Lower leg skin (tissue), 4 donors: Measurements from ENCODE around the gene PXMP2. TPM values are rescaled to one million over a fixed set of nuclear protein-coding genes. Genes with fewer than 3 reads are reported as not detected.

ENCODE experiments used
- DNase-seq, 2 donors: peaks; one replicate each; pipeline ENCODE4 v3.0.0-alpha.2; 2019; ENCODE audit warnings: low spot score in 2 of 2
- H3K4me3 ChIP-seq: fragments of 200-600 bp; sonication (generic); 2 replicates; pipeline ENCODE4 v1.5.1; 2017; ENCODE audit warnings: mild to moderate bottlenecking, low read depth; ENCODE audit not compliant: poor library complexity, severe bottlenecking
- POLR2A ChIP-seq, 2 donors: fragments of 450-650 bp; IDR thresholded peaks; one replicate each; pipeline ENCODE4 v1.6.1; 2016 to 2017; ENCODE audit warnings: antibody characterized with exemption in 2 of 2, mild to moderate bottlenecking in 1 of 2, moderate library complexity in 1 of 2
- WGBS, 2 donors: methylation state at CpG; one replicate each; pipeline ENCODE4 v1.1.5; 2018; 5-methylcytosine and 5-hydroxymethylcytosine counted together
- intact Hi-C: fragments of 100-400 bp; cut with DNase I; formaldehyde crosslinking; loops from one replicate; pipeline ENCODE4 v1.15.0; 2023; ENCODE audit warnings: low total_unique reads
- total RNA-seq, 4 donors: library from RNA; depleted of rRNA; stranded (reverse); fragments of >200 nt; gene quantifications; one replicate each; pipeline ENCODE4 v1.1.0, GENCODE V29; 2016
- TF ChIP-seq, protein P1 (sequence below), 3 donors: fragments of 450-650 bp; IDR thresholded peaks; one replicate each; pipeline ENCODE4 v1.5.1; 2016; ENCODE audit warnings: antibody characterized with exemption in 3 of 3, mild to moderate bottlenecking in 3 of 3, moderate library complexity in 2 of 3

The PXMP2 gene
- total RNA-seq, 4 donors from 2014 or later, result 13.7 to 33.4 (median 19.1) TPM

GRCh38 chr12:132695431-132695830 lies 8.0 kb downstream of the PXMP2 start:
- intact Hi-C loops, result no loop called here
- no peak for DNase-seq
- 47 to 73% methylated on average over 12 of the region's 12 CpGs for WGBS, 2 donors
- no peak overlapping the region for H3K4me3 ChIP-seq
- TF ChIP-seq, protein P1, sequence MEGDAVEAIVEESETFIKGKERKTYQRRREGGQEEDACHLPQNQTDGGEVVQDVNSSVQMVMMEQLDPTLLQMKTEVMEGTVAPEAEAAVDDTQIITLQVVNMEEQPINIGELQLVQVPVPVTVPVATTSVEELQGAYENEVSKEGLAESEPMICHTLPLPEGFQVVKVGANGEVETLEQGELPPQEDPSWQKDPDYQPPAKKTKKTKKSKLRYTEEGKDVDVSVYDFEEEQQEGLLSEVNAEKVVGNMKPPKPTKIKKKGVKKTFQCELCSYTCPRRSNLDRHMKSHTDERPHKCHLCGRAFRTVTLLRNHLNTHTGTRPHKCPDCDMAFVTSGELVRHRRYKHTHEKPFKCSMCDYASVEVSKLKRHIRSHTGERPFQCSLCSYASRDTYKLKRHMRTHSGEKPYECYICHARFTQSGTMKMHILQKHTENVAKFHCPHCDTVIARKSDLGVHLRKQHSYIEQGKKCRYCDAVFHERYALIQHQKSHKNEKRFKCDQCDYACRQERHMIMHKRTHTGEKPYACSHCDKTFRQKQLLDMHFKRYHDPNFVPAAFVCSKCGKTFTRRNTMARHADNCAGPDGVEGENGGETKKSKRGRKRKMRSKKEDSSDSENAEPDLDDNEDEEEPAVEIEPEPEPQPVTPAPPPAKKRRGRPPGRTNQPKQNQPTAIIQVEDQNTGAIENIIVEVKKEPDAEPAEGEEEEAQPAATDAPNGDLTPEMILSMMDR (IDR thresholded peaks at IDR 0.05), result no peak
- TF ChIP-seq POLR2A (IDR thresholded peaks at IDR 0.05), result no peak

DNA sequence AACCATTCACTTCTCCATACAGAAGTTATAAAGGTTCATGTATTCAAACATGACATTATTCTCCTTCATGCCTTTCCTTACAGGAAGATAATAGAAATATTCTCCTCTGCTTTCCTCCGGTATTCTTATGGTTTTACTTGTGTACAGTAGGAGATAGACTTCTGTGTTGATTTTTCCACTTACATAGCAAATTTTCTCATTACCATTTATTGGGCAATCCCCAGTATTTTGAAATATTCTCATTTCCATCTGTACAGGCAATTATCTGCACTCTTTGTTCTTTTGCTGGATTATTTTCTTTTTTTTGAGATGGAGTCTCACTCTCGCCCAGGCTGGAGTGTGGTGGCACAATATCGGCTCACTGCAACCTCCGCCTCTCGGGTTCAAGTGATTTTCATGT lies 11.0 kb downstream of the PXMP2 start:
- no peak for TF ChIP-seq POLR2A (IDR thresholded peaks at IDR 0.05)
- TF ChIP-seq, protein P1 (IDR thresholded peaks at IDR 0.05), result no peak
- intact Hi-C loops, result no loop called here
- WGBS, 2 donors, result 75 to 89% methylated on average over 5 of the region's 5 CpGs
- no peak for DNase-seq
- H3K4me3 ChIP-seq, result no peak overlapping the region

GRCh38 chr12:132700212-132700822 lies 12.9 kb downstream of the PXMP2 start:
- no peak for DNase-seq
- 87 to 93% methylated on average over 10 of the region's 10 CpGs for WGBS, 2 donors
- intact Hi-C loops, result no loop called here
- TF ChIP-seq, protein P1 (IDR thresholded peaks at IDR 0.05), result no peak
- no peak for TF ChIP-seq POLR2A (IDR thresholded peaks at IDR 0.05)
- no peak overlapping the region for H3K4me3 ChIP-seq

GRCh38 chr12:132702640-132703039 lies 15.3 kb downstream of the PXMP2 start:
- no peak for DNase-seq
- TF ChIP-seq POLR2A (IDR thresholded peaks at IDR 0.05), result no peak
- TF ChIP-seq, protein P1 (IDR thresholded peaks at IDR 0.05), result no peak
- intact Hi-C loops, result no loop called here
- H3K4me3 ChIP-seq, result no peak overlapping the region
- 62 to 92% methylated on average over 4 of the region's 4 CpGs for WGBS, 2 donors

GRCh38 chr12:132703641-132704040 lies 16.3 kb downstream of the PXMP2 start:
- WGBS, 2 donors, result 93 to 96% methylated on average over 9 of the region's 9 CpGs
- intact Hi-C loops, result no loop called here
- no peak overlapping the region for H3K4me3 ChIP-seq
- TF ChIP-seq, protein P1 (IDR thresholded peaks at IDR 0.05), result no peak
- no peak for TF ChIP-seq POLR2A (IDR thresholded peaks at IDR 0.05)
- DNase-seq, result no peak

GRCh38 chr12:132707241-132707640 lies 19.9 kb downstream of the PXMP2 start:
- 93 to 95% methylated on average over 6 of the region's 6 CpGs for WGBS, 2 donors
- H3K4me3 ChIP-seq, result no peak overlapping the region
- intact Hi-C loops, result no loop called here
- TF ChIP-seq, protein P1 (IDR thresholded peaks at IDR 0.05), result no peak
- TF ChIP-seq POLR2A (IDR thresholded peaks at IDR 0.05), result no peak
- DNase-seq, result no peak
